Measurements from ENCODE around the gene SPDYE4. TPM values are rescaled to one million over a fixed set of nuclear protein-coding genes. Genes with fewer than 3 reads are reported as not detected.

Gene SPDYE4
- total RNA-seq, 1 experiment from 2014 or later: not detected

GRCh38 chr17:8741366-8741765, 17.0 kb downstream of the SPDYE4 start (continued):
- TF ChIP-seq ERG (CRISPR knock-in tag; IDR thresholded peaks at IDR 0.05) (no peak), ZNF138 (CRISPR knock-in tag; conservative IDR thresholded peaks at IDR 0.05) (no peak)

- Mint-ChIP-seq H3K9me3 (no peaks in the 10 kb centered on the region), H3K27ac (no peak overlapping the region), H3K4me1 (peaks cover 12% of the 10 kb centered on the region), H3K4me3 (no peak overlapping the region), H3K36me3 (no peaks in the 10 kb centered on the region), H3K27me3 (ENCODE audit: low read depth) (no peaks in the 10 kb centered on the region)
- DNase-seq (ENCODE audit: low spot score) (peak; percentile 63), ATAC-seq (peak; percentile 79)
- ChIA-PET CTCF (interaction anchor here (0.6 to 2.9 kb wide), 8 partner anchors 45 to 321 kb away, joined by 3 to 7 read pairs (median 4); partner anchors contain the start of gene MYH10), POLR2A (interaction anchor here (0.8 to 1.6 kb wide), 3 partner anchors 16 to 110 kb away, joined by 4 to 5 read pairs (median 5); partner anchors contain the start of gene MYH10)
- no peak for TF ChIP-seq GABPB1 (CRISPR knock-in tag; IDR thresholded peaks at IDR 0.05)
- TF ChIP-seq ZNF416 (CRISPR knock-in tag; IDR thresholded peaks at IDR 0.05): no peak
- no peak for TF ChIP-seq ZNF317 (CRISPR knock-in tag; IDR thresholded peaks at IDR 0.05; ENCODE audit: borderline replicate concordance, low read depth)
- TF ChIP-seq NR1H2 (CRISPR knock-in tag; IDR thresholded peaks at IDR 0.05): no peak
- TF ChIP-seq ZNF232 (CRISPR knock-in tag; IDR thresholded peaks at IDR 0.05): no peak
- TF ChIP-seq TP53 (CRISPR knock-in tag; IDR thresholded peaks at IDR 0.05): no peak
- no peak for TF ChIP-seq MAX (CRISPR knock-in tag; IDR thresholded peaks at IDR 0.05)
- no peak for TF ChIP-seq JAZF1 (CRISPR knock-in tag; IDR thresholded peaks at IDR 0.05)
- TF ChIP-seq USF1 (CRISPR knock-in tag; IDR thresholded peaks at IDR 0.05): no peak
- no peak for TF ChIP-seq STAT6 (CRISPR knock-in tag; conservative IDR thresholded peaks at IDR 0.05; ENCODE audit: low read depth)
- no peak for TF ChIP-seq ZNF263 (CRISPR knock-in tag; IDR thresholded peaks at IDR 0.05; ENCODE audit: low read depth)
- no peak for TF ChIP-seq PRRX2 (CRISPR knock-in tag; IDR thresholded peaks at IDR 0.05)
- TF ChIP-seq CBFB (CRISPR knock-in tag; IDR thresholded peaks at IDR 0.05; ENCODE audit: low read depth): no peak
- no peak for TF ChIP-seq ZNF281 (CRISPR knock-in tag; IDR thresholded peaks at IDR 0.05)
- no peak for TF ChIP-seq GRHL2 (CRISPR knock-in tag; IDR thresholded peaks at IDR 0.05; ENCODE audit: insufficient replicate concordance, severe bottlenecking)
- TF ChIP-seq TCF7 (CRISPR knock-in tag; IDR thresholded peaks at IDR 0.05; ENCODE audit: low read depth): no peak
Measured at GRCh38 chr17:8740486-8740885, 17.9 kb downstream of the SPDYE4 start.

Measured in WTC11 (cell line).